ENCODE results near the gene ARHGEF19.
"Not testable (repeated sequence)": the region's sequence is repeated elsewhere in the genome, so short reads cannot be mapped to it uniquely, and the experiment has no call there.

ARHGEF19 gene

DNA sequence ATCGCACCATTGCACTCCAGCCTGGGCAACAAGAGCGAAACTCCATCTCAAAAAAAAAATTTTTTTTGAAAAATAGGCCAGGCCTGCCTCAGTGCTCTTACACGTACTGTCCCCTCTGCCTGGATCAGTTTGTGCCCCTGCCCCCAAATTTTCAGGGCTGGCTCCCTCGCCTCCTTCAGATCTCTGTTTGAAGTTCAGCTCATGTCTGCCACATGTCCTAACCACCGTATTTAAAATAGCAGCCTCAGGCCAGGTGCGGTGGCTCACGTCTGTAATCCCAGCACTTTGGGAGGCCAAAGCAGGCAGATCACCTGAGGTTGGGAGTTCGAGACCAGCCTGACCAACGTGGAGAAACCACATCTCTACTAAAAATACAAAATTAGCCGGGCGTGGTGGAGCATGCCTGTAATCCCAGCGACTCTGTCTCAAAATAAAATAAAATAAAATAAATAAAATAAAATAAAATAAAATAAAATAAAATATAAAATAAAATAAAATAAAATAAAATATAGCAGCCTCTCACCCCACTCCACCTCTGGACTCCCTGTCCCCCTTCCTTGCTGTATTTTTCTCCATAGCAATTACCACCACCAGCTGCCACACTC, 48.7 kb downstream of the ARHGEF19 start:
- DNase-seq: not testable (repeated sequence)

DNA sequence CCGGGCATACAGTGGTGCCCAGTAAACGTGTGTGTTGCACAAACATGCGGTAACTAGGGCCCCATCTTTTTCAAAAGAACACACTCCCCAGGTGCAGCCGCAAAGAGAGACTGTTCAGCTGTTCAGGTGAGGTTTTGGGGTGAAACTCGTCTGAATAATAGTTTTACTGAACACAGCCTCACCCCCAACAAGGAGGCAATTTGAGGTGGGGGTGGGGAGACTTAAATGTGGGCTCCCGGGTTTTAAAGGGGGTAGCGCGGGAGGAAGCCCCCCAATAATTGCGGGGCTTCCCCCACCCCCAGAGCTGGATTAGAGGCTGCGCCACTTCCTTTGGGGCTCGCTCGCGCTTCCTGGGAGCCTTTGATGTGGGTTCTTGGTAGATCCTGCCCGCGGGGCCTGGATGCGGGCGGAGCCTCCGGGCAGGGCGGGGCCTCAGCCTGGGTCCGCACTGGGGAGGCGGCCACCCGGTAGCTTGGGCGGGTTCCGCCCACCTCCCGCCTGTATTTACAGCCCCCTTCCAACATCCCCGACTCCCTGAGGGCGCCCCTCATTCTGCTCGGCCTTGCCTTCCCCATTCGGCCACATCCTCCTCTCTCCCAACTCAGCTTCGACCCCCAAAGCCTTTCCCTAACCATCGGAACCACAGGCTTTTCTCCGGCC, 50.2 kb downstream of the ARHGEF19 start:
- DNase-seq: peak; percentile 34

DNA sequence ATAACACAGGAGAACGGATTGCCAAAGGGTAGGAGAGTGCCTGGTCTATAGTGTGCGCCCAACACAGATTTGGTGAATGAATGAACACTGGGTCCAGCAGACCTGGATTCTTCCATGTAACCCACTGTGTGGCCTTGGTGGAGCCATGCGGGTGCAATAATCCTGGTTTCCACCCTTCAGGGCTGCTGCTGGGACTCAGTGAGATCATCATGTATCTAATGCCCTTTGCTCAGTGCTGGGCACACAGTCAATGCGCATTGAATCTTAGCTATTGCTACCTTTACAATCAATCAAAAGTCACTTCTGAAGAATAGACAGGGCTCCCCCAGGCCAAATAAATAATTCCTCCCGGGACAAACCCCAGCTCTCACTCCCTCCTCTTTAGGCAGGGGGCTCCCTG, 50.7 kb downstream of the ARHGEF19 start:
- no peak for DNase-seq

DNA sequence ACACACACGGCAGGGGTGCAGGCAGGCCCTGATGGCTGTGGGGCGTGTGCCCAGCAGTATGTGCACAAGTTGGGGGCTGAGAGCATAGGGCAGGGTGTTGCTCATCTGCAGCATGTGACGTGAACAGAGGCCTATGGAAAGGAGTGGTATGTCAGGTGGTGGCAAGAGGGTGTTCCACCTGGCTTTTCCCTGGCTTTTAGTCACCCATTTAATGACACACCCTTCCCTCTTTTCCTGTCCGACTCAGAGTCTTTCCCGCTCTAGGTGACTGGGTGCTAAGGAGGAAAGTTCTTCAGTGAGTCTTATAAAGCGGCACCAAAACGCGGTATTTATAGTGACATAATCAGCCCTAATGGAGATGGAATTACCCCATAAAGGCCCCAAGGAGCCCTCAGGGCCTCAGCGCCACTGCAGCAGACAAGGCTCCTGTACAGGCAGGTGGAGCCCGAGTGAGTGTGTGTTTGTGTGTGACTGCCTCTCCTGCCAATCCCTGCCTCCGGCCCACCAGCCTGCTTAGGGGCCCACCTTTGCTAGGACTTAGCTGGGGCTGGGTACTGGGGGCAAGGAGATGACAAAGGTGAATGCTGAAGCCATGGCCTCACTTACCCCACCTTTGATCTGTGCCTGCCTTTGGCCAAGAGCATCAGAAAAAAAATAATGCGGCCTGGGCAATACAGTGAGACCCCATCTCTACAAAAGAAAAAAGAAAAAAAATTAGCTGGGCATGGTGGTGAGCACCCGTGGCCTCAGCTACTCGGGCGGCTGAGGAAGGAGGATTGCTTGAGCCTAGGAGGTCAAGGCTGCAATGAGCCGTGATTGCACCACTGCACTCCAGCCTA, 53.2 kb downstream of the ARHGEF19 start:
- no peak for DNase-seq

DNA sequence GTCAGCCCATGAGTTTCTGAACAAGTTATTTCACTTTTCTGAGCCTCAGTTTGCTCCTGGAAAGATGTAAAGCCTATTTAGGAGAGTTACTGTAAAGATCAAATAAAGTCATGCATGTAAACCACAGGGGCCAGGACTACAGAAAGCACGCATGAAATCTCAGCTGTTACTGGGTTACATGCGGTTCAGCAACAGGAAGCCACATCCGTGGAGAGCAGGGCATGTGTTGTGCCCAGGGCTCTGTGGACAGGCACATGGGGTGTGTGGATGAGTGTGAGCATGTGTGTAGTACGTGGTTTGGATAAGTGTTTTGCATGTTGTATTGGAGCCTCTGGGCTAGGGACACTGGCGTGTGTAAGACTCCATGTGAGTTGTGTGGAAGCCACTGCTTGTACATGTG, 54.4 kb downstream of the ARHGEF19 start:
- no peak for DNase-seq

DNA sequence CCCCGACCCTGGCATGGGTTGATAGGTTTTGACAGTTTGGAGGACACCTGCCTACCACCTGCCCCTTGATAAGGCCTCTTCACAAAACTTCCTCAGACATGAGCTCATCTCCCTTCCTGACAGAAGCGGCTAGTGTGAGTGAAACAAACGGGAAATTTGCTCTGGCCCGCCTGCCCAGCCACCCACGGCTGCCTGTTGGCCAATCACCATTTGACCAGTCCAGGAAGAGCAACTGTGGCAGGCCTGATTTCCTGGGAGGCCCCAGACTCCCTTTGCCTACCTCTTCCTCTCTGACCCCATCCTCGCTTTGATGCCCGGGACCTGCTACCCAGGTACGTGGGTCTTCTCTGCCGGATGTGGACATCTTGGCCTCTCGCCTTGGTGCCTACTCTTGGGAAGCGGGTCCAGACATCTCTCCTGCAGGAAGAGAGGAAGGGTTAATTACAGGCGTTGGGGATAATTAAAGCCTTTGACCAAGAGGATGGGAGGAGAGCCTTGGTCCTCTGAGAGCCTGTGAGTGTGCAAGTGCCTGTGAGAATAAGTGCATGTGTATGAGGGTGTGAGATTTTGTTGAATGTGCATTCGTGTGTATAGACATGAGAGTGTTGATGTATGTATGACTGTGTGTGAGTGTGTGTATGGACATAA, 55.5 kb downstream of the ARHGEF19 start:
- no peak for DNase-seq

DNA sequence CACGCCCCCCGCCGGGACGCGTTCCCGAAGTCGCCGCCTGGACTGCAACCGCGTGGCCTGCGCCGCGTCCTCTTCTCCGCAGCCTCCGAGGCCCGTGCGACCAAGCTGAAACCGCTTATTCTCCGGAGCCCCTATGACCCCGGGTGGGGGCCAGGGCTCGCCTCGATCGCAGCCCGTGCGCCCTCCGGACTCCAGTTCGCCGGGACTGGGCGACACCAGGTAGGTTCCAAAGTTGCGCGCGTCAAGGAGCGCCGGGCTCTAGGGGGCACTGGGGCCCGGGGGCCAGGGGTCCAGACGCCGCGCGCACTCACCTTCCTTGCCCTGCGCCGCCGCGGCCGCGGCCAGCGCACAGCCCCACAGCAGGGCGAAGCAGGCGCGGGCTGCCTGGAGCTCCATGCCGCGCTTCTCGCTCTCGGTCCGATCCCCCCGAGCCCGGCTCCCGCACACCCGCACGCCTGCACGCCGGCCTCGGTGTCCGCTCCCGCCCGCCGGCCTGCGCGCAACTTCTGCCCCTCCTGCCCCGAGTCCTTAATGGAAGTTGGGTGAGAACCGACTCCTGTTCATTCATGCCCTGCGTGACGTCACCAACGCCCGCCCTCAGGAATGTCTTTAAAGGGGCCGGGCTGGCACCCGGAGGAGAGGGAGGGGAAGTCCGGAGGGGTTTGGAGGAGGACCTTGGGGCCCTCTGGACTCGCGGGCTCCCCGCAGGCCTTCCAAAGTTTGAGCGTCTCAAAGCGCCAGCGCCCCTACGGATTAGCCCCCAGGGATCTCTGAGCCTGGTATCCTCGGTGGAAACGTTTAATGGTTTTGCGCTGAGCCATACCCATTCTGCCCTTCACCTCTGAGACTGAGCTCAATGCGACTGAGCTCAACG, 56.7 kb downstream of the ARHGEF19 start, which contains the start of gene EPHA2:
TSS of gene EPHA2 (minus strand) at position 533 of the 874 bp plus-strand sequence. CDS start at position 396, 137 bp downstream.
- no peak for DNase-seq

DNA sequence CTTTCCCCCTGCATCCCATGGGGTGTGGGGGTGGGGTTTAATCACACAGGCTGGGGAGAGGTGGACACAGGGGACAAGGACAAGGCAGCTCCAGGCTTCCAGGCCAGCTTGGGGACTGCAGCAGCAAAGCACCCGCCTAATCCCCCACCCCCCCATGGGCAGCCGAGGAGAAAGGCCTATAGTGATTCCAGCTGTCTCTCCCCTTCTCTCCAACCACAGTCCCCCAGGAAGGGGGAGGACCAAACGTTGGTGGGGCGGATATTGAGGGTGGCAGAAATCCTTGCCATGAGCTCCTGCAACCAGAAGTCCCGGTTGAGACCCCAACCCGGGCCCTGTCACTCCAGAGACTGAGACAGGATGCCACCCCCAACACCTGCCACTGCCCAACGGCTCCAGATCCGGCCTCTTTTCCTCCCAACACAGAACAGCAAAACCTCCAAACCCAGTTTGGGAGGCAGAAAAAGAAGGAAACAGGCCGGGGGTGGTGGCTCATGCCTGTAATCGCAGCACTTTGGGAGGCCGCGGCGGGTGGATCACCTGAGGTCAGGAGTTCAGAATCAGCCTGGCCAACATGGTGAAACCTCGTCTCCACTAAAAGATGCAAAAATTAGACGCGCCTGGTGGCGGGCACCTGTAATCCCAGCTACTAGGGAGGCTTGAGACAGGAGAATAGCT, 58.3 kb downstream of the ARHGEF19 start:
- DNase-seq: no peak

DNA sequence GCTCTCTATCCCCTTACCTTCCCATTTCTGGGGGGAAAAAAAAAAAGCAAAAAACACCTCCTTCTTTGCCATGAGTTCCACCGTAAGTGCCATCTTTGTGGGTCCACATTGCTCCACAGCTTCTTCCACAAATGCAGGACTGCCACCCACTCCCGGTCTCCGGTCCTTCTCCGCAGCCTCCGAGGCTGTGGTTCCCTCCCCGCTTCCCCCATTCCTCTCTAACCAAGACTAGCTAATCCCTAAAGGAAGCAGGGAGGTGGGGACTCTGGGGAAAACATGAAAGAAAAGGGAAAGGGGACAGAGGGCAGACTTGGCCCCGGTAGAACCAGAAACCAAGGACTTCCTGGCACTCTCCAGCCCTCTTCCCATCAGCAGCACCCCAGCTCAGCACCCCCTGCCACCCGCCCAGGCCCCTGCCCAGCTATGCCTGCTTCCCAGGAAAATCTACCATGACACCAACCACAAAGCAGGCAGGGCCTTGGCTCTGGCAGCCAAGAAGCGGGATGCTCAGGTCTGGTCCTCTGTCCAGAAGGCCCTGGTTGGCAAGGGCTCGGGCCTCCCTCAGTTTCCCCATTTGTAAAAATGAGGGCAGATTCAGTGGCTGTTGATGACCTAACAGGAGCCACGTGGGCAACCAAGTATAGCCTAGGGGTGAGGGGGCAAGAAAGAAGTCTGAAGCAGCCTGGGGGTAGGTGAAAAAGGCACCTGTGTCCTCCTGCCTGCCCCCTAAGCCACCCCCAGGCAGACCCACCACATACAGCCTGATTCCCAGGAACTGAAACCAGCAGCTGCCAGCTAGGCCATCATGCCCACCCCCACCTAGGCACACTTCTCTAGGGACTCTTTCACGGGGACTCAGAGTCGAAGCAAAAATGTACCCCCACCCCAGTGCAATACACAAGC, 59.1 kb downstream of the ARHGEF19 start:
- no peak for DNase-seq

DNA sequence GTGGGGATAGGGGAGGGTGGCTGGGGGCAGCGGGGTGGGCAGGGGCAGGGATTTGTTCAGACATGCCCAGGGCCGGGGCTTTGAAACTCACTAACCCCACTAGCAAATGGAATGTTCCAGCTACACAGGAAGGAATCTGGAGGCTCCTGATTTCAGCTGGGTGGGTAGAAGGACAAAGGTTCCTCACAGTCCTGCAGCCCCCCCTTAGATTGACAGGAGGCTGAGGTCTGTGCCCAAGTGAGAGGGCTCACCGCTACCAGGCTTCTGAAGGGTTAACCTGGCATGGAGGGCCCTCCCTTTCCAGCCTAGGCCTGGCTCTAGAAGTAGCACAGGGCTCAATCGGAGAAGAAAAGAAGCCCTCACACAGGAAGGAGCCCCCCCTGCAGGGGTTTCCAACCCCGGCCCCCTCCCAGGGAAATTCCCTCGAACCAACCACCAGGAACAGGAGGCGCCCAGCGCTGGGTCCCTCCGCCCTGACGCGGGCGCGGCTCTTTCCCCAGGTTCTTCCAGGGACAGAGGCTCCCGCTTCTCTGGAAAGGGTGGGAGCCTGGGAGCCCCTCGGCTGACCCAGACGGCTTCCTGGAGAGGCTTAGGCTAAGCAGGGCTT, 59.9 kb downstream of the ARHGEF19 start:
- no peak for DNase-seq

DNA sequence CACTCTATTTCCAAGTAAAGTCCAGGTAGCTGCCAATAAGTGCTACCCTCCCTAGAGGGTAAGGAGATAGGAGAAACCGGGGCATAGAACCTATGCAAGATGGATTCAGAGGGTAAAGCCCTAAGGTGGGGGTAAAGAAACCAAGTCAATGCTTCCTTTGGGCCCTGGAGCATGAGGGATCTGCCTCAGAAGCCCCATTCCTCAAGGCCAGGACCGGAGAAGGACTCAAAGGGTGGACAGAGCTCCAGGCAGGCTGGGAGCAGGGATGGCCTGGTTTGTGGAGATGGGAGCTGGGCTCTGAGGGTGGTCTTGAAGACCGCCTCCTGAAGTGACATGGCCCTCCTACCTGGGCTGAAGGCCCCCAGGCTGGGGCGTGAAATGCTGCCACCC, 60.5 kb downstream of the ARHGEF19 start:
- no peak for DNase-seq

DNA sequence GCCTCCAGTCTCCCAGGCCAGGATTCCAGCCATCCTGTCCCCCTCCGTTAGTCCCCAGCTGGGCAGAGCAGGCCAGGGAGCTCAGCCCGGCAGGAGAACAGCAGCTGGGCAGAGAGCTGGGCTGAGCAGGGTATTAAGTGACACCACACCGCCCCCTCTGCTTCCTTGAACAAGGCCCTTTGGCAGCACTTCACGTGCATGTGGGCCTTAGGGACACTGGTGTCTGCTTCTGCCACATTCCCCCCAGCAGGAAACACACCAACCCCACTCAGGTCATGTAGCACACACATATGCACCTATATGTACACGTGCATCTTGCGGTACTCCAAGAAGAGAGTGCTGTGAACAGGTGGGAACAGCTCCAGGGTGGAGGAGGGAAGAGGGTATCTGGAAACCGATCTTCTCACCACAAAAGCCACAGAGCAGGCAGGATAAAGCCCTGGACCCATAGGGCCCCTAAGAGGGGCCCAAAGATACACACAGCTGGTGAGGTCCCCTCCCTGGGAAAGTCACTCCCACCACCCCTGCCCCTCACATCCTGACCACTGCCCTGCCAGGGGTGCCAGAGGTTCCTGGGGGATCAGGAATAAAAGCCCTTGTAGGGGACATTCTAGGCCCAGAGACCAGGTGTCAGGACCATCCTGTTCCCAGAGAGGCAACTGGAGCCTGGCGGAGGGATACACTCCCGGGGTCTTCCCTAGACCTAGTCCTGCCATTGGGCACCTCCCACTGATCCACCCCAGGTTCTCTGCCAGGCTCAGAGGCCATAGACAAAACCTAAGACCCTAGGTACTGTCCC, 61.1 kb downstream of the ARHGEF19 start:
- no peak for DNase-seq

DNA sequence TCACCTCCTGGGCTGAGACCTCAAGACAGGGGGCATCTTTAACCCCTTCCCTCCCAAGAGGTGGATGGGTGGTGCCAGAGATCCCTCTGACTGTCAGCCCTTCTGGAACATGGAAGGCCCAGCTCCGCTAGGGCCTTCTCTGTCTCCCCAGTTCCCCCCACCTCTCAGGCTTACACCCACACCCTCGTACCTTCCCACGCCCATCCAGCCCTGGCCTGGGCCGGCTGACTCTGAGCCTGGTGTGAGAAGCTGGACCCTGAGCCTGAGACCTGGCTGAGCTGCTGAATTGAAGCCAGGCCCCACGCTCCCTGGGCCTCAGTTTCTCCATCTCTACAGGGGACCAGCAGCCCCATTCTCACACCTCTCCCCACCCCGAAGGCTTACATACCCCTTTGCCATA, 61.9 kb downstream of the ARHGEF19 start:
- DNase-seq: no peak

DNA sequence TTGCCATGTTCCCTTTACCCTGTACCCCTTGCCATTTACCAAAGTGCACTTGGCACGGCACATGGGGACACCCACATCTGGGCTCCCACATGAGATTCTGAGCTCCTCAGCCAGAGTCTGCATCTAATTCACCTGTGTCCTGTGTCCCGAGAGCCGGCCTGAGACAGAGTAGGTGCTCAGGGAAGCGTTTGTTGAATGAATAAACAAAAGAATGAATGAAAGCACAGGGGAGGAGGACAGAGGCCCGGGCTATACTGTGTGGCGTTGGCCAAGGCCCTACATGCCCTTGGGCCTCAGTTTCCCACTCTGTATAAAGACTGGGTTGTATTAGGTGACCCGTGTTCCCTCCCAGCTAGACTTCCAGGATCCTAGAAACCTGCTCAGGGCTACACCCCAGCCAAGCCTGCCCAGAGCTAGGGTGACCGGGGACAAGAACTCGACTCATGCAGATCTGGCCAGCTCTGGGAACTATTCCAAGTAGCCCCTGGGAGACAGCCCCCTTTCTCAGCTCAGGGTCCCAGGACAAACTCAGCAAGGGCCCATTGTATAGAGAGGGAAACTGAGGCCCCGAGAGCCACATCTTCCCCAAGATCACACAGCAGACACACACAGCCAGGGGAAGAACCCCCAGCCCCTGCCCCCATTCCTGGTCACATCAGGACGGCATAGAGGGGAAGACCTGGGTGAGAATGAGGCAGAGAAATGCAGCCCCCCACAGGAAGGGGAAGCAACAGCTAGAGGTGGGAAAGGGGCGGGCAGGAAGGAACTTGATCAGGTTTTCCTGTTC, 62.6 kb downstream of the ARHGEF19 start:
- DNase-seq: no peak

DNA sequence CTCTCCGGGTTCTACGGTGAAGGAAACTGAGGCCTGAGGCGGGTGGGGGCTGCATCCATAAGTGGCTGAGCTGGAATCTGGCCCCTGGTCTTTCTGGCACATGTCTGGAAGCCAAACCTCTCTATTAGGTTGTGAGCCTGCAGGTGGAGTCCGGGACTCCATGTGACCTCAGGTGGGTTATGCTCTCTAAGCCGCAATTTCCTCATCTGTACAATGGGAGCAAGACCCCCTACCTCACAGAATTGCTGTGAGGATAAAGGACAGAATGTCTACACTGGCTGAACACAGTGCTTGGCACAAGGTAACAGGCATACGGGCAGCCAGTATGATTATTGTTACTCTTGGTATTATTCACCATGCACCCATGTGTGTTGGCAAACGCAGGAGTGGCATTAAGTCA, 63.3 kb downstream of the ARHGEF19 start:
- no peak for DNase-seq

DNA sequence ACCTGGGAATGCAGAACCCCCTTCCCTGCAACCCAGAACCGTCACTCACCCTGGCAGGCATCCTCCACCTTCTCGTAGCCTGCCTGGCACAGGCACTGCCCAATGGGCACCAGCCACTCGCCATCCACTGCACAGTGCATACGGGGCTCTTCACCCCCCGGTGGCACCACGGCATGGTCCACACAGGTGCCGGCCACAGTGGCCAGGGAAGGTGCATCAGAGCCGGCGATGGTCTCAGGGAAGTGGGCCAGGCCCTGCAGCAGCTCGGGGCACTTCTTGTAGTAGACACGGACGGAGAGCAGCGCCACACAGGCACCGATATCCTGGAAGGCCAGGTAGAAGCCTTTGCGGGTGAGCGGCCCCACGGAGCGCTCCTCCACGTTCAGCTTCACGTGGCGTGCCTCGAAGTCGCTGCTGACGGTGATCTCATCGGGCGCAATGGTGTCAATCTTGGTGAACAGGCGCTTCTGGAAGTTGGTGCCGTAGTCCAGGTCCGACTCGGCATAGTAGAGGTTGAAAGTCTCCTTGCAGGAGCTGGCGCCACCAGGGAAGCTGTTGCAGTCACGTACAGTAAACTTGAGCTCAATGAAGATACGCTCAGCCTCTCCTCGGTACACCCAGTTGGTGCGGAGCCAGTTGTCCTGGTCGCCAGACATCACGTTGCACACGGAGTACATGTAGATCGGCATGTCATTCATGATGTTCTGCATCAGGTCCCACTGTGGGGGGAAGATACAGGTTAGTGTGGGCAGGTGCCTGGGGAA, 63.9 kb downstream of the ARHGEF19 start:
- DNase-seq: no peak

Data from stimulated activated naive CD4-positive, alpha-beta T cell treated with Interleukin-2 at 50 U/mL for 16 hours (primary cell).